Endothelial cell of umbilical vein (primary cell): ENCODE data around the gene SH3BP2. TPM values are rescaled to one million over a fixed set of nuclear protein-coding genes. Genes with fewer than 3 reads are reported as not detected.

Source experiments
- BruUV-seq: library from RNA; stranded (reverse); fragments of 400-500 nt; replicated peaks from 2 replicates; lab custom pipeline; 2021; lab: Mats Ljungman, UMichigan
- CTCF ChIA-PET: fragments of 300-600, 350-600 bp; sonication (Branson Sonifier 250); formaldehyde crosslinking; loops from one replicate; lab custom pipeline; 2021; ENCODE audit warnings: antibody characterized with exemption, inconsistent platforms; lab: Charles Lee
- POLR2A ChIA-PET: fragments of 300-600, 350-600 bp; sonication (Branson Sonifier 250); formaldehyde crosslinking; loops from one replicate; lab custom pipeline; 2021; ENCODE audit warnings: antibody characterized with exemption, inconsistent platforms; lab: Charles Lee
- DNase-seq: peaks from one replicate; pipeline ENCODE4 v3.0.0-alpha.2; 2011; ENCODE audit warnings: low read depth, low spot score
- FAIRE-seq: peaks from 2 replicates; lab custom pipeline; 2011; peaks lifted over from hg19 to GRCh38; lab: Jason Lieb, UNC
- H2AFZ ChIP-seq: 2 replicates; pipeline ENCODE4 v1.6.0; 2012; ENCODE audit warnings: low read depth, low read length, control low read depth, inconsistent platforms
- H3K27ac ChIP-seq: 2 replicates; pipeline ENCODE4 v1.5.1; 2011; ENCODE audit warnings: low read depth, mild to moderate bottlenecking, control low read depth, low read length, moderate library complexity; ENCODE audit not compliant: insufficient read depth
- H3K27me3 ChIP-seq, 2 experiments: 2 replicates each; pipeline versions ENCODE4 v1.6.0 to v1.6.1; 2011; ENCODE audit warnings: low read length in 2 of 2, mixed read lengths in 1 of 2; ENCODE audit not compliant: control insufficient read depth in 2 of 2, insufficient read depth in 2 of 2
- H3K36me3 ChIP-seq, 2 experiments: 2 replicates in 1 of 2; 3 replicates in 1 of 2; pipeline ENCODE4 v1.5.1; 2011; ENCODE audit warnings: low read length in 2 of 2, mild to moderate bottlenecking in 1 of 2, moderate library complexity in 1 of 2; ENCODE audit not compliant: control insufficient read depth in 2 of 2, insufficient read depth in 2 of 2; ENCODE audit errors: extremely low read depth in 1 of 2
- H3K4me1 ChIP-seq: 3 replicates; pipeline ENCODE4 v1.5.1; 2011; ENCODE audit warnings: mild to moderate bottlenecking, low read length; ENCODE audit not compliant: control insufficient read depth, insufficient read depth; ENCODE audit errors: extremely low read depth
- H3K4me2 ChIP-seq: 2 replicates; pipeline ENCODE4 v1.6.1; 2011; ENCODE audit warnings: low read length, control low read depth, mixed read lengths; ENCODE audit not compliant: insufficient read depth
- H3K4me3 ChIP-seq, 3 experiments: fragments of 200-600 bp in 1 of 3; sonication (generic), shearing (Covaris generic) in 1 of 3; replicated peaks in 1 of 3; 2 replicates each; pipeline ENCODE4 v1.5.1; 2011 to 2016; ENCODE audit warnings: control low read depth in 3 of 3, low read length in 3 of 3, mild to moderate bottlenecking in 2 of 3, inconsistent platforms in 1 of 3, low read depth in 1 of 3, moderate library complexity in 1 of 3; ENCODE audit not compliant: insufficient read depth in 1 of 3
- H3K79me2 ChIP-seq: 2 replicates; pipeline ENCODE4 v1.6.0; 2012; ENCODE audit warnings: low read length, inconsistent platforms; ENCODE audit not compliant: control insufficient read depth, insufficient read depth
- H3K9ac ChIP-seq: replicated peaks from 2 replicates; pipeline ENCODE3; 2011; ENCODE audit warnings: low read length, control low read depth; ENCODE audit not compliant: insufficient read depth; ENCODE audit errors: extremely low read depth
- H3K9me1 ChIP-seq: replicated peaks from 3 replicates; pipeline ENCODE4 v1.6.0; 2011; ENCODE audit warnings: mild to moderate bottlenecking, low read length; ENCODE audit not compliant: control insufficient read depth, insufficient read depth; ENCODE audit errors: extremely low read depth
- H3K9me3 ChIP-seq: replicated peaks from 2 replicates; pipeline ENCODE4 v1.5.1; 2012; ENCODE audit warnings: low read length, inconsistent platforms; ENCODE audit not compliant: control insufficient read depth, insufficient read depth
- H4K20me1 ChIP-seq: replicated peaks from 2 replicates; pipeline ENCODE3; 2011; ENCODE audit warnings: mild to moderate bottlenecking, low read length; ENCODE audit not compliant: control insufficient read depth, insufficient read depth; ENCODE audit errors: extremely low read depth
- CTCF ChIP-seq, 2 donors: IDR thresholded peaks; 1 replicate in 1 of 2; 2 replicates in 1 of 2; pipeline ENCODE4 v1.5.1; 2011; ENCODE audit warnings: low read length in 2 of 2, mild to moderate bottlenecking in 2 of 2, moderate library complexity in 2 of 2, control low read depth in 1 of 2, inconsistent platforms in 1 of 2, low read depth in 1 of 2; ENCODE audit not compliant: insufficient read depth in 1 of 2; ENCODE audit errors: extremely low read depth in 1 of 2
- EZH2 ChIP-seq: IDR thresholded peaks from 2 replicates; pipeline ENCODE4 v1.6.1; 2012; ENCODE audit warnings: borderline replicate concordance, low read depth, mild to moderate bottlenecking, moderate library complexity, low read length, inconsistent platforms; ENCODE audit not compliant: severe bottlenecking
- FOS ChIP-seq: IDR thresholded peaks from 2 replicates; pipeline ENCODE4 v1.6.1; 2011; ENCODE audit warnings: mild to moderate bottlenecking, low read length, moderate library complexity, borderline replicate concordance; ENCODE audit not compliant: insufficient read depth
- GATA2 ChIP-seq: IDR thresholded peaks from 2 replicates; pipeline ENCODE4 v1.7.0; 2011; ENCODE audit warnings: low read depth, mild to moderate bottlenecking, moderate library complexity, mixed read lengths, low read length; ENCODE audit not compliant: insufficient read length, insufficient read depth
- JUN ChIP-seq: IDR thresholded peaks from 2 replicates; pipeline ENCODE4 v1.6.1; 2011; ENCODE audit warnings: borderline replicate concordance, low read depth; ENCODE audit not compliant: insufficient read length, insufficient read depth
- MAX ChIP-seq: IDR thresholded peaks from 2 replicates; pipeline ENCODE4 v1.6.1; 2011; ENCODE audit not compliant: insufficient read depth, insufficient read length
- MYC ChIP-seq: IDR thresholded peaks from one replicate; pipeline ENCODE4 v1.6.1; 2011; ENCODE audit warnings: mild to moderate bottlenecking, low read depth, low read length
- POLR2A ChIP-seq: IDR thresholded peaks from 2 replicates; pipeline ENCODE4 v1.6.1; 2012; ENCODE audit warnings: low read depth, mild to moderate bottlenecking, control low read depth, low read length
- POLR2AphosphoS5 ChIP-seq: IDR thresholded peaks from 2 replicates; pipeline ENCODE4 v1.6.1; 2012; ENCODE audit warnings: low read depth, mild to moderate bottlenecking, control low read depth, low read length, moderate library complexity; ENCODE audit not compliant: insufficient read depth
- dilution Hi-C: fragments of 300-500 bp; cut with MboI; formaldehyde crosslinking; loops from one replicate; pipeline ENCODE4 v1.15.0; 2019; ENCODE audit warnings: low sequenced_read_pairs; ENCODE audit not compliant: extremely low pct_ligation_motif_present
- intact Hi-C: fragments of 100-400 bp; cut with micrococcal nuclease; formaldehyde crosslinking; loops from one replicate; pipeline ENCODE4 v1.10.0; 2022
- polyA plus RNA-seq, 4 experiments: library from polyadenylated mRNA; depleted of rRNA in 3 of 4; stranded (reverse) in 3 of 4; unstranded in 1 of 4; fragments of >200 nt; gene quantifications; 2 replicates each; pipeline versions ENCODE4 v1.2.1 to v1.2.3, GENCODE V29; 2011 to 2012; ENCODE audit warnings: missing spikeins in 1 of 4
- total RNA-seq: library from RNA; stranded (reverse); gene quantifications from 2 replicates; pipeline ENCODE4 v1.2.3, GENCODE V29; 2021

Gene SH3BP2
- total and polyA plus RNA-seq, 2 donors (not counting 3 experiments of a cell fraction or from before 2014, with no cell fraction given) = 69.2 to 73.9 TPM

- Histone ChIP-seq H3K27ac (no peak overlapping the region), H3K4me3 (no peak overlapping the region), H2AFZ (no peak overlapping the region), H4K20me1 (peaks cover 11% of the 10 kb centered on the region), H3K9ac (no peak overlapping the region), H3K9me1 (no peaks in the 10 kb centered on the region), H3K4me2 (no peak overlapping the region), H3K27me3 (no peaks in the 10 kb centered on the region), H3K4me1 (peaks cover 12% of the 10 kb centered on the region), H3K79me2 (peaks cover 88% of the 10 kb centered on the region), H3K9me3 (no peaks in the 10 kb centered on the region), H3K36me3 (no peaks in the 10 kb centered on the region)
- FAIRE-seq (no peak), DNase-seq (no peak)
- intact Hi-C loops (no loop called here), dilution Hi-C loops (no loop called here)
- CTCF ChIA-PET = interaction anchor here (1.0 kb wide), 1 partner anchor 13 kb away, joined by 3 read pairs; no protein-coding TSS in a partner anchor
- BruUV-seq = no TSS peak
- TF ChIP-seq JUN (no peak), FOS (no peak), POLR2A (no peak), GATA2 (no peak), EZH2 (no peak), MYC (no peak), MAX (no peak), POLR2AphosphoS5 (no peak), CTCF (IDR thresholded peaks at IDR 0.05; ENCODE audit: extremely low read depth in 1 of 2, insufficient read depth in 1 of 2, low read depth in 1 of 2, low read length in 2 of 2) (no peak)
- POLR2A ChIA-PET = no interaction called here
These were observed 56.6 kb downstream of the SH3BP2 start for GRCh38 chr4:2849267-2850152.
